Activated T-cell treated with anti-CD3 and anti-CD28 coated beads for 4 hours (primary cell): ENCODE measurements around the gene FILIP1.

ENCODE experiments used
- DNase-seq: peaks from one replicate; pipeline ENCODE4 v3.0.0-alpha.2; 2020

The FILIP1 gene

GRCh38 chr6:75377386-75377785 is 116.2 kb downstream of the FILIP1 start:
- DNase-seq = no peak

GRCh38 chr6:75376347-75377024 is 117.1 kb downstream of the FILIP1 start:
- no peak for DNase-seq

GRCh38 chr6:75374961-75375400 is 118.6 kb downstream of the FILIP1 start:
- DNase-seq = no peak

- DNase-seq = no peak
Observed at GRCh38 chr6:75372884-75373283, 120.7 kb downstream of the FILIP1 start.

- no peak for DNase-seq
Observed at GRCh38 chr6:75370011-75370410, 123.6 kb downstream of the FILIP1 start.

- DNase-seq = no peak
Observed at GRCh38 chr6:75368864-75369402, 124.7 kb downstream of the FILIP1 start.

- no peak for DNase-seq
Observed at GRCh38 chr6:75368151-75368779, 125.3 kb downstream of the FILIP1 start.

GRCh38 chr6:75363304-75363703 is 130.3 kb downstream of the FILIP1 start:
- DNase-seq = no peak

GRCh38 chr6:75353644-75354043 is 140.0 kb downstream of the FILIP1 start:
- no peak for DNase-seq

- no peak for DNase-seq
Observed at GRCh38 chr6:75351570-75351969, 142.0 kb downstream of the FILIP1 start.

GRCh38 chr6:75350808-75351207 is 142.8 kb downstream of the FILIP1 start:
- DNase-seq = no peak

- DNase-seq = no peak
Observed at GRCh38 chr6:75350156-75350555, 143.4 kb downstream of the FILIP1 start.

- DNase-seq = no peak
Observed at GRCh38 chr6:75349262-75349984, 144.2 kb downstream of the FILIP1 start.

- no peak for DNase-seq
Observed at GRCh38 chr6:75348882-75349261, 144.7 kb downstream of the FILIP1 start.

GRCh38 chr6:75347898-75348610 is 145.5 kb downstream of the FILIP1 start:
- DNase-seq = no peak

- DNase-seq = no peak
Observed at GRCh38 chr6:75345413-75345812, 148.2 kb downstream of the FILIP1 start.

GRCh38 chr6:75344455-75344854 is 149.1 kb downstream of the FILIP1 start:
- no peak for DNase-seq

GRCh38 chr6:75344021-75344420 is 149.6 kb downstream of the FILIP1 start:
- no peak for DNase-seq

- DNase-seq = no peak
Observed at GRCh38 chr6:75337835-75338580, 155.6 kb downstream of the FILIP1 start.

- DNase-seq = no peak
Observed at GRCh38 chr6:75334266-75335040, 159.1 kb downstream of the FILIP1 start.

GRCh38 chr6:75333676-75334200 is 159.9 kb downstream of the FILIP1 start:
- no peak for DNase-seq
